Liver (tissue), 9 donors: Measurements from ENCODE around the gene RCVRN. TPM values are rescaled to one million over a fixed set of nuclear protein-coding genes. Genes with fewer than 3 reads are reported as not detected.

ENCODE experiments used
- DNase-seq: peaks from one replicate; pipeline ENCODE4 v3.0.0-alpha.2; 2017; ENCODE audit warnings: low spot score
- H3K27ac ChIP-seq, 2 donors: one replicate each; pipeline ENCODE4 v1.7.0; 2013; ENCODE audit warnings: inconsistent platforms in 2 of 2, low read length in 2 of 2, control low read depth in 1 of 2, low read depth in 1 of 2, mild to moderate bottlenecking in 1 of 2
- H3K27me3 ChIP-seq, 4 donors: one replicate each; pipeline versions ENCODE4 v1.6.1 to v1.7.0; 2013; ENCODE audit warnings: low read length in 3 of 4, inconsistent platforms in 1 of 4, mild to moderate bottlenecking in 1 of 4, moderate library complexity in 1 of 4; ENCODE audit not compliant: control insufficient read depth in 4 of 4, insufficient read depth in 4 of 4
- H3K36me3 ChIP-seq, 4 donors: one replicate each; pipeline versions ENCODE4 v1.6.1 to v1.7.0; 2013; ENCODE audit warnings: low read length in 3 of 4, mild to moderate bottlenecking in 3 of 4, low read depth in 1 of 4, moderate library complexity in 1 of 4; ENCODE audit not compliant: control insufficient read depth in 4 of 4, insufficient read depth in 3 of 4
- H3K4me1 ChIP-seq, 4 donors: one replicate each; pipeline versions ENCODE4 v1.6.1 to v1.7.0; 2013; ENCODE audit warnings: low read length in 3 of 4, mild to moderate bottlenecking in 3 of 4, moderate library complexity in 1 of 4; ENCODE audit not compliant: control insufficient read depth in 4 of 4, insufficient read depth in 4 of 4
- H3K4me3 ChIP-seq, 3 donors: one replicate each; pipeline versions ENCODE4 v1.6.1 to v1.7.0; 2013; ENCODE audit warnings: low read length in 3 of 3, control low read depth in 1 of 3, low read depth in 1 of 3, mild to moderate bottlenecking in 1 of 3
- H3K9ac ChIP-seq, 2 donors: one replicate each; pipeline ENCODE4 v1.7.0; 2013; ENCODE audit warnings: low read length in 2 of 2, mild to moderate bottlenecking in 2 of 2, moderate library complexity in 2 of 2, control low read depth in 1 of 2, low read depth in 1 of 2
- H3K9me3 ChIP-seq, 4 donors: one replicate each; pipeline versions ENCODE4 v1.6.1 to v1.7.0; 2013; ENCODE audit warnings: low read length in 3 of 4; ENCODE audit not compliant: control insufficient read depth in 4 of 4
- ATF3 ChIP-seq: IDR thresholded peaks from 2 replicates; pipeline ENCODE4 v1.6.1; 2016; ENCODE audit warnings: antibody characterized with exemption
- CTCF ChIP-seq: fragments of 150-350 bp; IDR thresholded peaks from 2 replicates; pipeline ENCODE4 v1.5.1; 2017; ENCODE audit warnings: improper control_type of control experiment, low read depth, low read length; ENCODE audit not compliant: missing input control
- EGR1 ChIP-seq, 2 donors: IDR thresholded peaks; 2 replicates each; pipeline ENCODE4 v1.6.1; 2016 to 2018; ENCODE audit warnings: antibody characterized with exemption in 2 of 2, low read depth in 2 of 2
- FOXA1 ChIP-seq: IDR thresholded peaks from 2 replicates; pipeline ENCODE4 v1.6.1; 2016; ENCODE audit warnings: antibody characterized with exemption
- FOXA2 ChIP-seq: IDR thresholded peaks from 2 replicates; pipeline ENCODE4 v1.6.1; 2016; ENCODE audit warnings: antibody characterized with exemption
- GABPA ChIP-seq, 2 donors: IDR thresholded peaks in 1 of 2; conservative IDR thresholded peaks in 1 of 2; 2 replicates each; pipeline ENCODE4 v1.6.1; 2016; ENCODE audit warnings: antibody characterized with exemption in 2 of 2, mild to moderate bottlenecking in 1 of 2, moderate library complexity in 1 of 2
- HNF4A ChIP-seq, 2 donors: conservative IDR thresholded peaks; 2 replicates each; pipeline ENCODE4 v1.6.1; 2016; ENCODE audit warnings: antibody characterized with exemption in 2 of 2, mild to moderate bottlenecking in 2 of 2
- HNF4G ChIP-seq: IDR thresholded peaks from 2 replicates; pipeline ENCODE4 v1.6.1; 2016; ENCODE audit warnings: antibody characterized with exemption
- JUND ChIP-seq, 2 donors: IDR thresholded peaks; 2 replicates each; pipeline ENCODE4 v1.6.1; 2016; ENCODE audit warnings: antibody characterized with exemption in 2 of 2
- NR2F2 ChIP-seq: IDR thresholded peaks from 2 replicates; pipeline ENCODE4 v1.6.1; 2016; ENCODE audit warnings: antibody characterized with exemption
- RAD21 ChIP-seq, 2 donors: IDR thresholded peaks; 2 replicates each; pipeline ENCODE4 v1.6.1; 2016; ENCODE audit warnings: antibody characterized with exemption in 2 of 2, mild to moderate bottlenecking in 2 of 2
- RXRA ChIP-seq, 2 donors: IDR thresholded peaks; 2 replicates each; pipeline ENCODE4 v1.6.1; 2017 to 2018; ENCODE audit warnings: antibody characterized with exemption in 2 of 2, mild to moderate bottlenecking in 1 of 2
- SP1 ChIP-seq: IDR thresholded peaks from 2 replicates; pipeline ENCODE4 v1.6.1; 2018; ENCODE audit warnings: antibody characterized with exemption, mild to moderate bottlenecking
- TAF1 ChIP-seq: conservative IDR thresholded peaks from 2 replicates; pipeline ENCODE4 v1.6.1; 2016; ENCODE audit warnings: antibody characterized with exemption, mild to moderate bottlenecking
- YY1 ChIP-seq: IDR thresholded peaks from 2 replicates; pipeline ENCODE4 v1.6.1; 2016; ENCODE audit warnings: antibody characterized with exemption, mild to moderate bottlenecking
- ZBTB33 ChIP-seq: IDR thresholded peaks from 2 replicates; pipeline ENCODE4 v1.6.1; 2016; ENCODE audit warnings: antibody characterized with exemption
- WGBS: extraction: QIAGEN DNeasy Blood & Tissue Kit; methylation state at CpG from one replicate; pipeline ENCODE4 v1.1.7; 2013; 5-methylcytosine and 5-hydroxymethylcytosine counted together
- polyA plus RNA-seq, 2 donors: library from polyadenylated mRNA; stranded (reverse) in 1 of 2; unstranded in 1 of 2; fragments of 200-250 nt in 1 of 2; fragments of >200 nt in 1 of 2; fragmentation: Nextera tagmentation in 1 of 2; extraction: Ambion mirVana in 1 of 2; gene quantifications; one replicate each; pipeline versions ENCODE4 v1.2.1 to v1.2.3, GENCODE V29; 2013 to 2015
- total RNA-seq, 2 donors: library from RNA; depleted of rRNA; stranded (reverse); fragments of >200 nt; gene quantifications; one replicate each; pipeline ENCODE4 v1.2.3, GENCODE V29; 2014
- TF ChIP-seq, protein P1 (sequence below): IDR thresholded peaks from 2 replicates; pipeline ENCODE4 v1.6.1; 2016; ENCODE audit warnings: antibody characterized with exemption
- TF ChIP-seq, protein P2 (sequence below): IDR thresholded peaks from 2 replicates; pipeline ENCODE4 v1.6.1; 2016; ENCODE audit warnings: antibody characterized with exemption, mild to moderate bottlenecking
- donor health status: healthy.
- donor health status: healthy.
- donor health status: healthy.
- donor health status: healthy.
- donor health status: healthy.

Gene RCVRN
- total and polyA plus RNA-seq, 4 donors: not detected

DNA sequence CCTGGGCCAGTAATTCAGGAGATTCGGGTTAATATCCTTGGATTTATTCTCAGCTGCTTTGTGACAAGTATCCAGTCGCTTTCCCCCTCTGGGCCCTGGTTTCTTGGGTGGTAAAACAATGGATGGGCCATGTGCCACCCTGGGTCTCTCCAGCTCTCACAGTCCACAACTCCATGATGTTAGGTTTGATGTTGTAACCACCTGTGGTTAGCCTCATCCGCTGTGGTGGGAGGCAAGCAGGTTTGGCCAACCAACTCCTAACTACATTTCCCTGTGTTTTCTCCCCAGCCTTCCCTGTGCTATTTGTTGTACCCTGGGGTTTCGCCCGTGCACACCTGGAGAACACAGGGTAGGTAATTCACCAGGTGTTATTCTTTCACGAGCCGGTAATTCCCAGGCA is 44.2 kb downstream of the RCVRN start:
- DNase-seq: no peak
- Histone ChIP-seq H3K36me3 (no peaks in the 10 kb centered on the region), H3K9ac (no peak overlapping the region), H3K4me3 (no peak overlapping the region), H3K27me3 (no peaks in the 10 kb centered on the region), H3K27ac (no peak overlapping the region), H3K9me3 (peaks cover 1 to 12% (median 4%) of the 10 kb centered on the region in 4 donors), H3K4me1 (no peaks in the 10 kb centered on the region)
- no peak for TF ChIP-seq ZBTB33
- TF ChIP-seq JUND (IDR thresholded peaks at IDR 0.05): no peak
- TF ChIP-seq, protein P1, sequence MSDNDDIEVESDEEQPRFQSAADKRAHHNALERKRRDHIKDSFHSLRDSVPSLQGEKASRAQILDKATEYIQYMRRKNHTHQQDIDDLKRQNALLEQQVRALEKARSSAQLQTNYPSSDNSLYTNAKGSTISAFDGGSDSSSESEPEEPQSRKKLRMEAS: no peak
- TF ChIP-seq GABPA (IDR thresholded peaks at IDR 0.05 in 1 of 2, conservative IDR thresholded peaks at IDR 0.05 in 1 of 2): no peak
- TF ChIP-seq RAD21 (IDR thresholded peaks at IDR 0.05): no peak
- no peak for TF ChIP-seq NR2F2
- no peak for TF ChIP-seq TAF1
- TF ChIP-seq, protein P2, sequence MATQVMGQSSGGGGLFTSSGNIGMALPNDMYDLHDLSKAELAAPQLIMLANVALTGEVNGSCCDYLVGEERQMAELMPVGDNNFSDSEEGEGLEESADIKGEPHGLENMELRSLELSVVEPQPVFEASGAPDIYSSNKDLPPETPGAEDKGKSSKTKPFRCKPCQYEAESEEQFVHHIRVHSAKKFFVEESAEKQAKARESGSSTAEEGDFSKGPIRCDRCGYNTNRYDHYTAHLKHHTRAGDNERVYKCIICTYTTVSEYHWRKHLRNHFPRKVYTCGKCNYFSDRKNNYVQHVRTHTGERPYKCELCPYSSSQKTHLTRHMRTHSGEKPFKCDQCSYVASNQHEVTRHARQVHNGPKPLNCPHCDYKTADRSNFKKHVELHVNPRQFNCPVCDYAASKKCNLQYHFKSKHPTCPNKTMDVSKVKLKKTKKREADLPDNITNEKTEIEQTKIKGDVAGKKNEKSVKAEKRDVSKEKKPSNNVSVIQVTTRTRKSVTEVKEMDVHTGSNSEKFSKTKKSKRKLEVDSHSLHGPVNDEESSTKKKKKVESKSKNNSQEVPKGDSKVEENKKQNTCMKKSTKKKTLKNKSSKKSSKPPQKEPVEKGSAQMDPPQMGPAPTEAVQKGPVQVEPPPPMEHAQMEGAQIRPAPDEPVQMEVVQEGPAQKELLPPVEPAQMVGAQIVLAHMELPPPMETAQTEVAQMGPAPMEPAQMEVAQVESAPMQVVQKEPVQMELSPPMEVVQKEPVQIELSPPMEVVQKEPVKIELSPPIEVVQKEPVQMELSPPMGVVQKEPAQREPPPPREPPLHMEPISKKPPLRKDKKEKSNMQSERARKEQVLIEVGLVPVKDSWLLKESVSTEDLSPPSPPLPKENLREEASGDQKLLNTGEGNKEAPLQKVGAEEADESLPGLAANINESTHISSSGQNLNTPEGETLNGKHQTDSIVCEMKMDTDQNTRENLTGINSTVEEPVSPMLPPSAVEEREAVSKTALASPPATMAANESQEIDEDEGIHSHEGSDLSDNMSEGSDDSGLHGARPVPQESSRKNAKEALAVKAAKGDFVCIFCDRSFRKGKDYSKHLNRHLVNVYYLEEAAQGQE: no peak
- no peak for TF ChIP-seq HNF4G
- no peak for TF ChIP-seq FOXA2
- TF ChIP-seq EGR1 (IDR thresholded peaks at IDR 0.05; ENCODE audit: low read depth in 2 of 2): no peak
- TF ChIP-seq FOXA1: no peak
- WGBS: 63% methylated on average over 7 of the region's 7 CpGs

DNA sequence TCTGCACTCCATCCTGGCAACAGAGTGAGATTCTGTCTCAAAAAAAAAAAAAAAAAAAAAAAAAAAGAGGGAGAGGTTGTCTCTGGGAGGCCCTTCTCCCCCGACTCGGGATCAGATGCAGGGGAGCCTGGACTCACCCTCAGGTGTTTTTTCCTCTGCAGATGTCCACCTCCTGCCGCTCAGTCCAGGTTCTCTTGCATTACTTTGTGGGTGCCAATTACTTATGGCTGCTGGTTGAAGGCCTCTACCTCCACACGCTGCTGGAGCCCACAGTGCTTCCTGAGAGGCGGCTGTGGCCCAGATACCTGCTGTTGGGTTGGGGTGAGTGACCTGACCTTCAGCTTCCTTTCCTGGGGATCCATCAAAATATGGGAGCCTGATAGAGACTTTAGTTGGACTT is 45.3 kb downstream of the RCVRN start:
- DNase-seq: no peak
- 84% methylated on average over 5 of the region's 5 CpGs for WGBS
- Histone ChIP-seq H3K36me3 (no peaks in the 10 kb centered on the region), H3K9ac (no peak overlapping the region), H3K4me1 (no peaks in the 10 kb centered on the region), H3K4me3 (no peak overlapping the region), H3K27ac (no peak overlapping the region), H3K27me3 (no peaks in the 10 kb centered on the region), H3K9me3 (peaks cover 1 to 10% (median 4%) of the 10 kb centered on the region in 4 donors)
- TF ChIP-seq ATF3 (no peak), CTCF (no peak), FOXA2 (no peak), HNF4A (conservative IDR thresholded peaks at IDR 0.05) (no peak), FOXA1 (no peak), GABPA (IDR thresholded peaks at IDR 0.05 in 1 of 2, conservative IDR thresholded peaks at IDR 0.05 in 1 of 2) (no peak), SP1 (no peak), RXRA (IDR thresholded peaks at IDR 0.05) (no peak), TAF1 (no peak), YY1 (no peak), NR2F2 (no peak), ZBTB33 (no peak), HNF4G (no peak), RAD21 (IDR thresholded peaks at IDR 0.05) (no peak)
- TF ChIP-seq, protein P1: no peak
- TF ChIP-seq, protein P2: no peak
